ENCODE measurements around the gene METTL13.

DNA sequence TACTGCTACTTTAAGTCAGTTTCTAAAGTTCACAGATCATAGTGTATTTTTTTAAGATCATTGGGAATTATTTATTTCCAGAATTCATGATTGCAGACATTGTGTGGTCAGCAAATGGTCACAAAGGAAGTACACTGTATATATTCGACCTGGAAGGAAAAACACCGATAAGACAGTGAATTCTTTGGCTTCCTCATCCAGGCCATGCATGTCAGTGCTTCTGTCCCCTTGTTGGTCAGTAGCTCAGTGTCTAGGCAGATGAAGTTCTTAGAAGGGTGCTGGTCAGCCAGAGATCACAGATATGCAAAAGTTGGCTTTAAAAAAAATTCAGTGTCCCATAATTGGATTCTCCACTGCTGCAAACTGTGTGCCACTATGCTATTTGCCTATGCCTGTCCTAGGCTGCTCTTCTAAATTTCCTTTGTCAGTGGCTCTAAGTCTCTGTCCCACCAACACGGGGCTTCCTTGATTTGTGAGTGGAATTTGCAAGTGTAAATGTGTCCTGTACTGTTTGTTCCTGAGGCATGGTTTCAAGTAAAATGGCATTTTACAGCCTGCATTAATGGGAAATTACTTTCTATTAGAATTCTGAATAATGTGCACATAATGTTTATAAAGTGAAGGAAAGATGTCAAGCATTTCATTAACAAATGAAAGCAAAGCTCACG, 27.6 kb upstream of the METTL13 start:
- no peak for TF ChIP-seq EZH2 (IDR thresholded peaks at IDR 0.05)
- TF ChIP-seq, protein P1, sequence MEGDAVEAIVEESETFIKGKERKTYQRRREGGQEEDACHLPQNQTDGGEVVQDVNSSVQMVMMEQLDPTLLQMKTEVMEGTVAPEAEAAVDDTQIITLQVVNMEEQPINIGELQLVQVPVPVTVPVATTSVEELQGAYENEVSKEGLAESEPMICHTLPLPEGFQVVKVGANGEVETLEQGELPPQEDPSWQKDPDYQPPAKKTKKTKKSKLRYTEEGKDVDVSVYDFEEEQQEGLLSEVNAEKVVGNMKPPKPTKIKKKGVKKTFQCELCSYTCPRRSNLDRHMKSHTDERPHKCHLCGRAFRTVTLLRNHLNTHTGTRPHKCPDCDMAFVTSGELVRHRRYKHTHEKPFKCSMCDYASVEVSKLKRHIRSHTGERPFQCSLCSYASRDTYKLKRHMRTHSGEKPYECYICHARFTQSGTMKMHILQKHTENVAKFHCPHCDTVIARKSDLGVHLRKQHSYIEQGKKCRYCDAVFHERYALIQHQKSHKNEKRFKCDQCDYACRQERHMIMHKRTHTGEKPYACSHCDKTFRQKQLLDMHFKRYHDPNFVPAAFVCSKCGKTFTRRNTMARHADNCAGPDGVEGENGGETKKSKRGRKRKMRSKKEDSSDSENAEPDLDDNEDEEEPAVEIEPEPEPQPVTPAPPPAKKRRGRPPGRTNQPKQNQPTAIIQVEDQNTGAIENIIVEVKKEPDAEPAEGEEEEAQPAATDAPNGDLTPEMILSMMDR (IDR thresholded peaks at IDR 0.05) = no peak
- TF ChIP-seq EZH2phosphoT487 (IDR thresholded peaks at IDR 0.05) = no peak

Data from neural progenitor cell (in vitro differentiated cells).